Measurements from ENCODE around the gene DPP6.

- TF ChIP-seq CTCF (IDR thresholded peaks at IDR 0.05) = no peak
- TF ChIP-seq POLR2A (IDR thresholded peaks at IDR 0.05) = no peak
Measured at GRCh38 chr7:154437234-154437633, 385.0 kb downstream of the DPP6 start.

Data from Peyer's patch (tissue), 4 donors.